MM.1S (cell line): ENCODE results near the gene STX10.

Source experiments
- EZH2phosphoT487 ChIP-seq: fragments of 300-600 bp; sonication (generic); IDR thresholded peaks from 2 replicates; pipeline ENCODE4 v1.6.1; 2018; ENCODE audit warnings: antibody characterized with exemption, low read length
- TF ChIP-seq, protein P1 (sequence below): fragments of 300-600 bp; sonication (generic); IDR thresholded peaks from 2 replicates; pipeline ENCODE4 v1.5.1; 2016; ENCODE audit warnings: antibody characterized with exemption, low read length, mixed read lengths

DNA sequence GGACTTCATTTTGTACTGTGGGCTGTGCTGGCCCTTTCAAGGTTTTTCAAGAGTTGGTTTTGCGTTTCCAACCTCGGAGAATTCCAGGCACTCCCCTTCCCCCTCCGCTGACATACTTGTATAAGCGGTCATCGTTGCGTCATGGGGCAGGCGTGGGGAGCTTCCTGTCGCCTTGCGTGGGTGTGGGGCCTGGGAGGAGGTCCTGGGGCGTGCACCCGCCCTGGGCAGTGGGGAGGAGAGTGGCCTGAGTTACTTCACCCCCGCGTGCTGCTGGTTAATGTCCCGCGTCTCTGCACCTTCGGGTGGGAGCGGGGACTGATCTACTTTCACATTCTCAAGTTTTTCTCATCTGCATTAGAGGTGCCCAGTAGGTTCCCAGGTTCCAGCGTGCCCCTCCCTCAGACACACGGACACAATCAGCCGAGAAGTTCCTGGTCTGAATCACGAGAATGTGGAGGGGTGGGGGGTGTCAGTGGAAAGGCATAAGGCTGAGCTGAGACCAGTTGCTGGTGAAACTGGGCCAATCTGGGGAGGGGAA, 4.1 kb upstream of the STX10 start:
- TF ChIP-seq, protein P1, sequence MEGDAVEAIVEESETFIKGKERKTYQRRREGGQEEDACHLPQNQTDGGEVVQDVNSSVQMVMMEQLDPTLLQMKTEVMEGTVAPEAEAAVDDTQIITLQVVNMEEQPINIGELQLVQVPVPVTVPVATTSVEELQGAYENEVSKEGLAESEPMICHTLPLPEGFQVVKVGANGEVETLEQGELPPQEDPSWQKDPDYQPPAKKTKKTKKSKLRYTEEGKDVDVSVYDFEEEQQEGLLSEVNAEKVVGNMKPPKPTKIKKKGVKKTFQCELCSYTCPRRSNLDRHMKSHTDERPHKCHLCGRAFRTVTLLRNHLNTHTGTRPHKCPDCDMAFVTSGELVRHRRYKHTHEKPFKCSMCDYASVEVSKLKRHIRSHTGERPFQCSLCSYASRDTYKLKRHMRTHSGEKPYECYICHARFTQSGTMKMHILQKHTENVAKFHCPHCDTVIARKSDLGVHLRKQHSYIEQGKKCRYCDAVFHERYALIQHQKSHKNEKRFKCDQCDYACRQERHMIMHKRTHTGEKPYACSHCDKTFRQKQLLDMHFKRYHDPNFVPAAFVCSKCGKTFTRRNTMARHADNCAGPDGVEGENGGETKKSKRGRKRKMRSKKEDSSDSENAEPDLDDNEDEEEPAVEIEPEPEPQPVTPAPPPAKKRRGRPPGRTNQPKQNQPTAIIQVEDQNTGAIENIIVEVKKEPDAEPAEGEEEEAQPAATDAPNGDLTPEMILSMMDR, result no peak
- no peak for TF ChIP-seq EZH2phosphoT487
